Urinary bladder (tissue), 4 donors: Measurements from ENCODE around the gene CACNA1D. TPM values are rescaled to one million over a fixed set of nuclear protein-coding genes. Genes with fewer than 3 reads are reported as not detected.

Experiments used
- DNase-seq: peaks from one replicate; pipeline ENCODE4 v3.0.0-alpha.2; 2015; ENCODE audit errors: extremely low spot score
- H3K27ac ChIP-seq: one replicate; pipeline ENCODE4 v1.5.1; 2013; ENCODE audit warnings: low read depth, mild to moderate bottlenecking, moderate library complexity
- H3K36me3 ChIP-seq: one replicate; pipeline ENCODE4 v1.6.1; 2013; ENCODE audit warnings: mild to moderate bottlenecking, moderate library complexity; ENCODE audit not compliant: insufficient read depth
- H3K4me1 ChIP-seq: one replicate; pipeline ENCODE4 v1.6.1; 2013; ENCODE audit warnings: mild to moderate bottlenecking, moderate library complexity; ENCODE audit not compliant: insufficient read depth
- H3K4me3 ChIP-seq: one replicate; pipeline ENCODE4 v1.5.1; 2013; ENCODE audit warnings: low read depth, low read length
- whole genome bisulfite sequencing: extraction: QIAGEN DNeasy Blood & Tissue Kit; methylation state at CpG from one replicate; pipeline ENCODE4 v1.1.7; 2013; 5-methylcytosine and 5-hydroxymethylcytosine counted together
- polyA plus RNA-seq: library from polyadenylated mRNA; stranded (reverse); fragments of 200-250 nt; gene quantifications from one replicate; pipeline ENCODE4 v1.2.3, GENCODE V29; 2013
- total RNA-seq: library from RNA; depleted of rRNA; stranded (reverse); fragments of >200 nt; gene quantifications from one replicate; pipeline ENCODE4 v1.2.3, GENCODE V29; 2014
- donor health status: healthy with polysubstance abuse.
- donor health status: healthy.

Gene CACNA1D
- total and polyA plus RNA-seq, 2 donors = 1.6 to 23.5 TPM

- H3K4me1 ChIP-seq = no peaks in the 10 kb centered on the region
- H3K36me3 ChIP-seq = no peaks in the 10 kb centered on the region
- WGBS = 83% methylated on average over 2 of the region's 2 CpGs
- no peak for DNase-seq
- H3K27ac ChIP-seq = no peak overlapping the region
- no peak overlapping the region for H3K4me3 ChIP-seq
Observed at GRCh38 chr3:53583161-53583690, 88.8 kb downstream of the CACNA1D start.

- no peak for DNase-seq
- no peaks in the 10 kb centered on the region for H3K4me1 ChIP-seq
- H3K27ac ChIP-seq = no peak overlapping the region
- no peak overlapping the region for H3K4me3 ChIP-seq
- 81% methylated on average over 2 of the region's 2 CpGs for WGBS
- H3K36me3 ChIP-seq = no peaks in the 10 kb centered on the region
Observed at GRCh38 chr3:53585049-53585448, 90.6 kb downstream of the CACNA1D start.

GRCh38 chr3:53585627-53586026 is 91.2 kb downstream of the CACNA1D start:
- H3K4me3 ChIP-seq = no peak overlapping the region
- H3K27ac ChIP-seq = no peak overlapping the region
- H3K36me3 ChIP-seq = no peaks in the 10 kb centered on the region
- WGBS = 75% methylated on average over 6 of the region's 6 CpGs
- DNase-seq = no peak
- no peaks in the 10 kb centered on the region for H3K4me1 ChIP-seq

GRCh38 chr3:53588122-53588521 is 93.7 kb downstream of the CACNA1D start:
- no peak overlapping the region for H3K4me3 ChIP-seq
- H3K4me1 ChIP-seq = no peaks in the 10 kb centered on the region
- no peaks in the 10 kb centered on the region for H3K36me3 ChIP-seq
- H3K27ac ChIP-seq = no peak overlapping the region
- 76% methylated on average over 4 of the region's 4 CpGs for WGBS
- no peak for DNase-seq

- no peak overlapping the region for H3K4me3 ChIP-seq
- H3K36me3 ChIP-seq = no peaks in the 10 kb centered on the region
- no peaks in the 10 kb centered on the region for H3K4me1 ChIP-seq
- DNase-seq = no peak
- 92% methylated on average over 12 of the region's 12 CpGs for WGBS
- H3K27ac ChIP-seq = no peak overlapping the region
Observed at GRCh38 chr3:53589201-53589600, 94.8 kb downstream of the CACNA1D start.

GRCh38 chr3:53589806-53590205 is 95.4 kb downstream of the CACNA1D start:
- H3K4me1 ChIP-seq = no peaks in the 10 kb centered on the region
- H3K27ac ChIP-seq = no peak overlapping the region
- H3K4me3 ChIP-seq = no peak overlapping the region
- DNase-seq = no peak
- H3K36me3 ChIP-seq = no peaks in the 10 kb centered on the region

GRCh38 chr3:53590606-53591005 is 96.2 kb downstream of the CACNA1D start:
- no peaks in the 10 kb centered on the region for H3K4me1 ChIP-seq
- no peak for DNase-seq
- H3K27ac ChIP-seq = no peak overlapping the region
- no peaks in the 10 kb centered on the region for H3K36me3 ChIP-seq
- no peak overlapping the region for H3K4me3 ChIP-seq
- WGBS = 94% methylated on average over 8 of the region's 8 CpGs

GRCh38 chr3:53591646-53592045 is 97.2 kb downstream of the CACNA1D start:
- Histone ChIP-seq H3K27ac (peak overlapping the region; percentile 73), H3K4me1 (no peaks in the 10 kb centered on the region), H3K36me3 (no peaks in the 10 kb centered on the region), H3K4me3 (no peak overlapping the region)
- WGBS = 87% methylated on average over 6 of the region's 6 CpGs
- DNase-seq = no peak

GRCh38 chr3:53592862-53593261 is 98.5 kb downstream of the CACNA1D start:
- DNase-seq = no peak
- no peak overlapping the region for H3K4me3 ChIP-seq
- 85% methylated on average over 7 of the region's 7 CpGs for WGBS
- H3K36me3 ChIP-seq = no peaks in the 10 kb centered on the region
- peaks cover under 1% of the 10 kb centered on the region for H3K4me1 ChIP-seq
- no peak overlapping the region for H3K27ac ChIP-seq

GRCh38 chr3:53593611-53594010 is 99.2 kb downstream of the CACNA1D start:
- Histone ChIP-seq H3K4me1 (peaks cover 3% of the 10 kb centered on the region), H3K36me3 (no peaks in the 10 kb centered on the region), H3K27ac (no peak overlapping the region), H3K4me3 (no peak overlapping the region)
- 40% methylated on average over 4 of the region's 4 CpGs for WGBS
- DNase-seq = no peak

GRCh38 chr3:53594276-53594675 is 99.9 kb downstream of the CACNA1D start:
- DNase-seq = no peak
- Histone ChIP-seq H3K27ac (no peak overlapping the region), H3K4me3 (no peak overlapping the region), H3K4me1 (peaks cover 3% of the 10 kb centered on the region), H3K36me3 (no peaks in the 10 kb centered on the region)
- WGBS = 96% methylated on average over 3 of the region's 3 CpGs

- Histone ChIP-seq H3K27ac (no peak overlapping the region), H3K36me3 (no peaks in the 10 kb centered on the region), H3K4me1 (peaks cover 3% of the 10 kb centered on the region), H3K4me3 (no peak overlapping the region)
- WGBS = 93% methylated on average over 3 of the region's 3 CpGs
- DNase-seq = no peak
Observed at GRCh38 chr3:53595660-53596059, 101.2 kb downstream of the CACNA1D start.

GRCh38 chr3:53597136-53597915 is 102.9 kb downstream of the CACNA1D start:
- DNase-seq = no peak
- 59% methylated on average over 4 of the region's 4 CpGs for WGBS

GRCh38 chr3:53599771-53600170 is 105.4 kb downstream of the CACNA1D start:
- Histone ChIP-seq H3K27ac (no peak overlapping the region), H3K4me3 (no peak overlapping the region), H3K4me1 (peaks cover 3% of the 10 kb centered on the region), H3K36me3 (peaks cover 2% of the 10 kb centered on the region)
- DNase-seq = no peak
- whole genome bisulfite sequencing = 95% methylated on average over 2 of the region's 2 CpGs

More at GRCh38 chr3:53597136-53597915, 102.9 kb downstream of the CACNA1D start:
- Histone ChIP-seq H3K4me3 (no peak overlapping the region), H3K4me1 (peaks cover 3% of the 10 kb centered on the region), H3K36me3 (no peaks in the 10 kb centered on the region), H3K27ac (no peak overlapping the region)
